NCI-H774 (cell line): ENCODE results near the gene LCE4A.
"Not testable (repeated sequence)": the region's sequence is repeated elsewhere in the genome, so short reads cannot be mapped to it uniquely, and the experiment has no call there.

ENCODE experiments used
- DNase-seq: peaks from one replicate; lab custom pipeline; 2025; lab: John Stamatoyannopoulos, UW

Gene LCE4A, protein sequence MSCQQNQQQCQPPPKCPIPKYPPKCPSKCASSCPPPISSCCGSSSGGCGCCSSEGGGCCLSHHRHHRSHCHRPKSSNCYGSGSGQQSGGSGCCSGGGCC

DNA sequence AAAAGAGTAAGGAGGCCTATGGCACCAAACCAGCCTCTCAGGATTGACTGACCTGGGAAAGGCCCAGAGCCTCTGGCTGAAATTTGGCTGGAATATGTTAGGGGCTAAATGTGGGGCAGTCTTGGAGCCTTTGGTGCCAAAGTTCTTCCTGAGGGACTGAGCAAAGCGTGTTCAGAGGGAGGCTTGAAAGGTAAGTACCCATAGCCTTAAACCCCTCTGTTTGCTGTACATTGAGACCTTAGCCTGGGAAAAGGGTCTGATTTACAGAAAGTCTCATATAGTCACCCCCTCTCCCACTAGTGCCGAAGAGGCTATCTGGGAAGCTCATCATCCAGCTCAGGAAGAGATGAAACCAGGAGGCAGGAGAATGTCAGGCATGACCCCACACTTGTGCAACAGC is at the start of gene LCE4A:
LCE4A (plus strand) TSS at position 301 of the 400 bp plus-strand sequence. CDS start 916 bp downstream, outside the sequence.
- no peak for DNase-seq

DNA sequence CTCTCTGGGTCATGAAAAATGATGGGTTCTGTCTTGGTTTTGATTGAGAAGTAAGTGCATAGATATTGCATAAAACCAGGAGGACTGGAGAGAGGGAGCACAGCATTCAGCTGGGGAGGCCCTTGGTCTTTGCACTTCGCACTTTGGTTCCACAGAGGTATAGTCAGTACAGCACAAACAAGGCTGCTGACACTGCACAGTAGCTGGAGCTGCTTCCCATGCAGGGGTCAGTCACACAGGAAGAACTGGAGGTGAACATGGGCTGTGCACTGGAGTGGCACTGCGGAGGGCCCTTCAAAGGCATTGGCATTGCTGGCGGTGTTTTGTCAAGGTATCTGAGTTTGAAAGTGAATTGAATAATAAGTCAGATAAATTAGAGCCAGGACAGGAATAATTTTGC is 49.3 kb upstream of the LCE4A start:
- DNase-seq: no peak

DNA sequence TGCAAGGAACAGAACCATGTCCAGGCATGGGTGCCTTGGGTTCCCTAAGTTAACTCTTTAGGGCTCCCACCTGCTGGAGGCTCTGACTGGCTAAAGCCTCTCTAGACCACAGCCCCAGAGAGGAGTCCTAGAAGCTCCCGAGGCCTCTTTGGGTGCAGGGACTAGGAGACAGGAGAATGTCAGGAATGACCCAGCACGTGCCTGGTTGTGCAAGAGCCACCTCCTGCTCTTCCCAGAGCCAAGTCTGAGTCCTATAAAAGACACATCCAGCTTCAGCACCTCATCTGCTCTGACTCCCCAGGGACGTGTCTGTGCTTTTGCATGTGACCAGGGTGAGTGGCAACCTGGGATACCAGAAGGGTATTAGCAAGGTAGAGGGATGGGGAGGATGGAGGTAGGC is 44.9 kb upstream of the LCE4A start, which contains the start of gene LCE2D:
LCE2D (plus strand) TSS at position 283 of the 400 bp plus-strand sequence. CDS start 726 bp downstream, outside the sequence.
- DNase-seq: no peak

DNA sequence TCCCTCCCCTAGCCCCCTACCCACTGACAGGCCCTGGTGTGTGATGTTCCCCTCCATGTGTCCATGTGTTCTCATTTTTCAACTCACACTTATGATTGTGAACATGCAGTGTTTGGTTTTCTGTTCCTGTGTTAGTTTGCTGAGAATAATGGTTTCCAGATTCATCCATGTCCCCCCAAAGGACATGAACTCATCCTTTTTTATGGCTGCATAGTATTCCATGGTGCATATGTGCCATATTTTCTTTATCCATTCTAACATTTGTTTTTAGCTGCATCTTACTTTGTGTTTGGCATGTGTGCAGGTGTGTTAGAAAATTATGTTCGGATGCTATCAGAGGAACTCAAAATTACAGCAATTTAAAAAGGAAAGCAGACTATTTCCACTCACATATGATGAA is 41.8 kb upstream of the LCE4A start:
- not testable (repeated sequence) for DNase-seq

DNA sequence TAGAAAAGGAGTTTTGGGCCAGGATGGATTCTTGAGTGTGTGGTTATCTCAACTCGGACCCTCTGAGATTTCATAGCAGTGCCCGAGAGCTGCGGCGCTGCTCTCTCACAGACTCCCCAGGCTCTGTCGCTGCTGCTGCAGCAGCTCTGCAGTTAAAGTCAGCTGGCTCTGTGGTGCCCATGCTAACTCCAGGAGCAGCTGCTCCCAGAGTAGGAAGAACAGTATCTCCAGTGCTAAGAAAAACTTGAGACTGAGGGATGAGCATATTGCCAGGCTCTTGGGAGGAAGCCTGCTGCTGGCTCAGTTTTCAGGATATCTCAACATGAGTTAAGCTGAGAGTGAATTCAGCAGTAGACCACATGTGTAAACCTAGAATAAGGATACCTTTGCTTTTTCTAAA is 40.3 kb upstream of the LCE4A start:
- DNase-seq: no peak

DNA sequence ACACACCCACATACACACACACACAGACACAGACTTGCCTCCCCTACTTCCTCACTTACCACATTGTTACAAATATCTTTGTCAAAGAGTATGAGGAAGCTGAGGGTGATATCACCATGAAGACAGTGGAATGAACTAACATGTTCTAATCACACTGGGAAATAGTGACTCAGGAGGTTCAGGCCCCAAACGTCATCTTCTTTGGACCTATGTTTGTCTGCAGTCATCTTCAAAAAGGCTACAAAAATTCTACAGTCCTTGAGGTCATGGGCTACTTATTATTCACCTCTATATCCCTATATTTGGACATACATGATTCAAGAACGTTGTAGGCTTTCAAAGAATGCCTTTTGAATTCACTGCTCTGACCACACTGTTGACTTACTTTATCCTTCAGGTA is 34.9 kb upstream of the LCE4A start:
- no peak for DNase-seq

DNA sequence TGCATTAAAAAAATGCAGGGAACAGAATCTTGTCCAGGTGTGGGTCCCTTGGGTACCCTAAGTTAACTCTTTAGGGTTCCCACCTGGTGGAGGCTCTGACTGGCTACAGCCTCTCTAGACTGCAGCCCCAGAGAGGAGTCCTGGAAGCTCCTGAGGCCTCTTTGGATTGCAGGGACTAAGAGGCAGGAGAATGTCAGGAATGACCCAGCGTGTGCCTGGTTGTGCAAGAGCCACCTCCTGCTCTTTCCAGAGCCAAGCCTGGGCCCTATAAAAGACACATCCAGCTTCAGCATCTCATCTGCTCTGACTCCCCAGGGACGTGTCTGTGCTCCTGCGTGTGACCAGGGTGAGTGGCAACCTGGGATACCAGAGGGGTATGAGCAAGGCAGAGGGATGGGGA is 33.0 kb upstream of the LCE4A start, which contains the start of gene LCE2C:
LCE2C (plus strand) TSS at position 297 of the 400 bp plus-strand sequence. CDS start 737 bp downstream, outside the sequence.
- not testable (repeated sequence) for DNase-seq

DNA sequence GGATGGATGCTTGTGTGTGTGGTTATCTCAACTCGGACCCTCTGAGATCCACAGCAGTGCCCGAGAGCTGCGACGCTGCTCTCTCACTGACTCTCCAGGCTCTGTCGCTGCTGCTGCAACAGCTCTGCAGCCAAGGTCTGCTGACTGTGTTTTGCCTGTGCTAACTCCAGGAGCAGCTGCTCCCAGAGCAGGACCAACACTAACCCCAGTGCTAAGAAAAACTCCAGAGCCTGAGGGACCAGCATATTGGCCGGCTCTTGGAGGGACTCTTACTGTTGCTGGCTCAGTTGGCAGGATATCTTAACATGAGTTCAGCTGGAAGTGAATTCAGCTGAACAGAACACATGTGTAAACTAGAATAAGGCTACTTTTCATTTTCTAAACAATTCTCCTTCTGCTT is 28.5 kb upstream of the LCE4A start:
- DNase-seq: no peak

DNA sequence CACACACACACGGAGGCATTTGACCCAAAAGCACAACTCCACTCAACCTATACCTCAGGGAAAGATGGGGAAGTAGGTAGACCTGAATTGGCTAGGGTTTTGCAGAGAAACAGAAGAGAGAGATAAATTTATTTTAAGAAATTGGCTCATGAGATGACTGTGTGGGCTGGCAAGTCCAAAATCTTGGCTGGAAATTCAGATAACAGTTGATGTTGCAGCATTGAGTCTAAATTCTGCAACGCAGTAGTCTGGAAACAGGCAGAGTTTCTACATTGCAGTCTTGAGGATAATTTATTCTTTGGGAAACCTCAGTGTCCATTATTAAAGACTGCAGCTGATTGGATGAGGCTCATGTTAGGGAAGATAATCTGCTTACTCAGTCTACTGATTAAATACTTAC is 26.3 kb upstream of the LCE4A start:
- DNase-seq: no peak

DNA sequence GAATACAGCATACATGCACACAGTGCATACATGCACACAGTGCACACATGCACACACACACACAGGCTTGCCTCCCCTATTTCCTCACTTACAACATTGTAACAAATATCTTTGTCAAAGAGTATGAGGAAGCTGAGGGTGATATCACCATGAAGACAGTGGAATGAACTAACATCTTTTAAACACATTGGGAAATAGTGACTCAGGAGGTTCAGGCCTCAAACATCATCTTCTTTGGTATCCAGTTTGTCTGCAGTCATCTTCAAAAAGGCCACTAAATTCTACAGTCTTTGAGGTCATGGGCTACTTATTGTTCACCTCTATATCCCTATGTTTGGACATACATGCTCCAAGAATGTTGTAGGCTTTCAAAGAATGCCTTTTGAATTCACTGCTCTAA is 24.1 kb upstream of the LCE4A start:
- no peak for DNase-seq

DNA sequence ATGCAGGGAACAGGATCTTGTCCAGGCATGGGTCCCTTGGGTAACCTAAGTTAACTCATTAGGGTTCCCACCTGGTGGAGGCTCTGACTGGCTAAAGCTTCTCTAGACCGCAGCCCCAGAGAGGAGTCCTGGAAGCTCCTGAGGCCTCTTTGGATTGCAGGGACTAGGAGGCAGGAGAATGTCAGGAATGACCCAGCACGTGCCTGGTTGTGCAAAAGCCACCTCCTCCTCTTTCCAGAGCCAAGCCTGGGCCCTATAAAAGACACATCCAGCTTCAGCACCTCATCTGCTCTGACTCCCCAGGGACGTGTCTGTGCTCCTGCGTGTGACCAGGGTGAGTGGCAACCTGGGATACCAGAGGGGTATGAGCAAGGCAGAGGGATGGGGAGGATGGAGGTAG is 22.1 kb upstream of the LCE4A start, which contains the start of gene LCE2B:
LCE2B (plus strand) TSS at position 301 of the 400 bp plus-strand sequence. CDS start 721 bp downstream, outside the sequence.
- not testable (repeated sequence) for DNase-seq

DNA sequence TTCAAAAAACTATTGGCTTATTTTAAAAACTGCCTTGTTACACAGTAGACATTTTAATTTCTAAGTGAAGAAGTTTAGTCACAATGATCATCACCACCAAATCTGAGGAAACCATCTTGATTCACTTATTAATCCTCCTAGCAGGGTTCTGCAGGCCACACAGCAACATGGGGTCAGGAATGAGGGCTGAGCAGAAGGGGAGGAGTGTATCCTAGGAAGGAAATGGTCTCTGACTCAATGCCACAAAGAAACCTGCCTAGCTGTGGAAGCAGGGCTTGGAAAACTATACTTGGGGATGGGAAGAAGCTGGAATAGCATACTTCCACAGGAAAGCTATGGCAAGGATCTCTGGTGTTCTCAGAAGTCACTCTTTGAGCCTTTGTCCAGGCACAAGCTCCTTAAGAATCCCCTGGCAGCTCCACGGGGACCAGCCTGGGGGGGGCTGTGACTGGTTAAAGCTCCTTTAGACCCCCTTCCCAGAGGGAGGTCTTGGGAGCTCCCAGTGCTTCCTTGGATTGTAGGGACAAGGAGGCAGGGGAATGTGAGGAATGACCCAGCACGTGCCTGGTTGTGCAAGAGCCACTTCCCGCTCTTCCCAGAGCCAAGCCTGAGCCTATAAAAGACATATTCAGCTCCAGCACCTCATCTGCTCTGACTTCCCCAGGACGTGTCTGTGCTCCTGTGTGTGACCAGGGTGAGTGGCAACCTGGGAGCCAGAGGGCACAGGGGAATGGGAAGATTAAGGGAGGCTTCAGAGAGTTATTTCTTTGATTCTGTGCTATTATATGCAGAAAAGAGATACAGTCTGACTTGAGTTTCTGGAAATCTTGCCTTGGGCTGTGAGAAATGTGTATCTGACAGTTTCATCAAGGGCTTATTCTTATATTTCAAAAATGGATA is 10.0 kb upstream of the LCE4A start, which contains the start of gene LCE2A:
LCE2A (plus strand) TSS at position 645 of the 900 bp plus-strand sequence. CDS start 557 bp downstream, outside the sequence.
- DNase-seq: no peak

DNA sequence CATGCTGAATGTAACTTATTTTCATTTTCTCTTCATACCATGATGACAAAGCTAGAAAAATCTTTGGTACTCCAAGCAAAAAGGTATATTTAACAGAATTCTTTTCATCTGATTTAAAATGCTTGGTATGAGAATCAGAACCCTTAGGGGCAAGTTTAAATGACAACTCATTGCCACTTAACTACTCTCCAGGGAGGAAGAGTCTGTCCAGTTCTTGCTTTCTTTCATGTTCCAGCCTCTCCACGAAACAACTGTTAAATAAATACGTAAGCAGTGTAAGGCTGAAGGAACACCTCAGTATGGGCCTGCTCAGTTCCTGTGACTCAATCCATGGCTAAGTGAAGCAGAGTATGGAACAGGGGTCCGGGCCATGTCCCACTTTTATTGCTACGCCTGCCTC is 8.2 kb upstream of the LCE4A start:
- DNase-seq: no peak

DNA sequence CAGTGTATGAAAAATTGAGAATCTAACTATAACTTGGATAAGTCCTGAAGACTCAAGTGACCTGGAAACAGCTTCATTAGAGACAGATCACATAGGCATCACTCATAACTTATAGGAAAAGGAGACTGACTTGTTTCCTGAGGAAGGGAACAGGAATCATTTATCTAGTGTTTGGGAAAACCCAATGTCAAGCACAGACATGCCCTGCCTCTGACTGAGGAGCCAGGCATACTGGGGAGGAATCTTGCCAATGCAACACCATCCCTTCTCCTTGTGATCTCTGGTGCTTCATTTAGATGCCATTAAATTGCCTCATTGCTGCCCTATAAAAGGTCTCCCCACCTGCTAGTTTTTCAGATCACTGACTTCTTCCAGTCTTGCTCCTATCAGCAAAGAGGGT is 10.3 kb downstream of the LCE4A start:
- no peak for DNase-seq

DNA sequence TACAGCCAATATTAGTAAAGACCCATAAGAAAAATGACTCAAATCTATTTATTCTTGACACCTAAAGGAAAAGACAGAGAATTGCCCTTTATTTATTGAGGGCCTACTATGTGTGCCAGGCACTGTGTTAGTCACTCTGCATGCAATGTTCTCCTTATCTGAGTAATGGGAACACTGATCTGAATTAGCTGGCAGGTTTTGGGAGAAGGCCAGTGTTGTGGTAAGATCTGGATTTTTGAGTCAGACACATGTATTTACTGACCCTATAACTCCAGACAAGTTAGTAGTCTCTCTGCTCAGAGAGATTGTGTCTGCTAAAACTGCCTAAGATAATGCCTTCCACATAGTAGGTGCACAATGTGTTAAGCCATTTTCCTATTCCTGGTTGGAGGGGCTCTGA is 17.3 kb downstream of the LCE4A start:
- DNase-seq: no peak

DNA sequence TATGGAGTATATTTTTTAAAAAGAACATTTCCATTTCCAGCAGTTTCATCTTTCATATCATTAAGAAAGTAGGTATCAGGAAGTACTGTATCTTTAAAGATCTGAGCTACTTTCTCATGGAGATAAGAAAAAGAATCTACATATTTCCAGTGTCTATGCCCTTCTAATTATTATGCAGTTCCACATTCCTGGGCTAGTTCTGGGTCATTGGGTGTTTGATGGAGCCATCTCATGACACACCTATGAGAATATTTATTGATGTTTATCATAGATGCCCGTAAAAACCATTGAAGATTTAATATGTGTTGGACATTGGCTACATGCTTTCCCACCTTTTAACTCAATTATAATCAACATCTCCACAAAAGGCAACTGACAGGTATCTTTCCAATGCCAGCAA is 21.0 kb downstream of the LCE4A start:
- DNase-seq: no peak

DNA sequence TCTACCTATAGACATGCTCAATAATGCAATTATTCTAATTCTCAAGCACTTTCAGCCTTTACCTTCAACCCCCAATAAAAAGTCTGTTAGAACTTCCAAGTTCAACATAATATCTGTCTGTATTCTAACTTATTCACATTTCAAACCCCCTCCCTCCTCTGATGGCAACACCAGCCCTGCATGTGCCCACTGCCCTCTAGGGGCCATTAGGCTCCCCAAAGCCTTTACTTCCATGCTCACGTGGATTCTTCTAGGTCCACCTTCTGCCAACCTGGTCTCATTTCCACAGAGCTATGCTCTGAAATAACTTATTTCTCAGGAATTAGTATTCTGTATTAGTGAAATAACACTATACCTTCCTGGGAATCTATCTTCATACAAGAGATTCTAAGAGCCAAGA is 27.7 kb downstream of the LCE4A start:
- DNase-seq: no peak

DNA sequence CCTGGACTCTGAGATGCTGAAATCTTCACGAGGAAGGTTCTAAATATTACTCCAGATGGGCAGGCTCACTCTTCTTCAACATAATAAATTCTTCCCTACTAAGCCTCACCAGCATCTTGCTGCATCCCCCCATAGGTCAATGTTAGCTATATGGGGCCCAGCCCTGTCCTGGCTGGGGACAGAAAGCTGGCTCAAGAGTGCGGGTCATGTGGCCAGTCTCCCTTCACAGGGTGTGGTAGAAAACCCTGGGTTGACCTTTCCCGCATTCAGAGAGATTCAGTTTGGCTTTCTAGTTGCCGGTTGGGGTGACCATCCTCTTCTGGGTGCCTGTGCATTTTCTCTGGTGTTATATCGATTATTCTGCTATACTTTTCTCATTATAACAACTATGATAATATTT is 30.0 kb downstream of the LCE4A start:
- no peak for DNase-seq

DNA sequence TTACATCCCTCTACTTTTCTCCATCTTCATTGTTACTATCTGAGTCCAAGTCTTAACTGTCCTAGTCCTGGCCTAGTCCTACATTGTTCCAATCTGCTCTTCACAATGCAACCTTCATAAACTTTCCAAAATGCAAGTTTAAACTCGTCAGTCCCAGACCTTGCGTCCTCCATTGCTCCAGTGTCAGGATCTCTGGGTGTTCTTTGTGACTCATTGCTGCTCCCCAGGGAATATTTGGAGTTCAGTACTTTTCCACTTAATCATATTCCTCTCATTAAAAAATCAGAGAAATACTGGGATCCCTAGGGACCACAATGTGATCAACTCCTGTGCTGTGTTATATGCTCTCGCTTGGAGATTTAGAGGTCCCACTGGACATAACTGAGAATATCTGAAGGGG is 31.9 kb downstream of the LCE4A start:
- no peak for DNase-seq

DNA sequence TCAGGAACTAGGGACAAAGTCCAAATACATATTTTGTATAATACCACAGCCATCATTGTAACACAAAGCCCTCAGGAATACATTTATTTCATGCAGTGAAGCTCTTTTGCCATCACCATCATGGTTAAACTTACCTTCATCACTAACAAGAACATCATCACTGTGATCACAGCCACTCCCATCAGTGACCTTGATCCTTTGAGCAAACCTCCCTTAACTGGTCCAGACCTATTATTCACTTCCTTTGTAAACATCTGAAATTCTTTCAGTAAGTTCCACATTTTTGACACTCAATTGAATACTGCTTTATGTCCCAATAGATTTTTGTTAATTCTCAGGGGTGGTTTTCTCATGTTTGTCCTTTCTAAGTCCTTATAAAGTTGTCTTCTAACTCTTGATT is 33.7 kb downstream of the LCE4A start:
- DNase-seq: no peak

DNA sequence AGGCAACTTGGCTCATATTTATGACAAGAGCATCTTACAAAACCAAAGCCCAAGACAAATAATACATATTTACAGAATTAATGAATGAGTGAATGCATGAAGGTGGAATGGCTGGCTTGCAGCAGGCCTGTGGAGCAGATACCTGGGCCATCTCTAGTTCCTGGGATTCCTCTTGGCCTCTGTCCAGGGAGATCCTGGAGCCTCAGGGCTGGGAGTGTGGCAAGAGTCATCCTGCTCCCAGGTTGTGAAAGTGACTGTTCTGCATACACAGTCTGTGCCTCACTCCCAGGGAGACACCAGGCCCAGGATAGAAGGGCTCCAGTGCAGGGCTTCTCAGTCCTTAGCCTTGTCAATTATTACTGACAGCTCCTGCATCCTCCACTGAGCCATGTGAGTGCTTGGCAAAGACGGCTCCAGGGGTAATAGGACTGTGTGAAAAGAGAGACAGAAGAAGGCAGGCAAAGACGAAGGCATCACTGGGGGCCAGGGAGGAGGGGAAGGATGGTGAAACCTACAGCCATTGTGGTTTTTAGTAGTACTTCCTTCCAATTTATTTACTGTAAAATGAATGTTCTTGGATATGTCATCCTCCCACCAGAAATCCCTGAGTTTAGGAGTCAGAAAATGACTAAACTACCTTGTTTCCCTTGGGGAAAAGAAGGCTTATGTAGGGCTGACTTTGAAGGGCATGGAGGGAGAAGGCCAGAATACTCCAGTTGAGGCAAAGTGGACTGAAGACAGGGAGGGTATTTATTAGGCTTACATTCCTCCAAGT is 35.6 kb downstream of the LCE4A start:
- DNase-seq: no peak

DNA sequence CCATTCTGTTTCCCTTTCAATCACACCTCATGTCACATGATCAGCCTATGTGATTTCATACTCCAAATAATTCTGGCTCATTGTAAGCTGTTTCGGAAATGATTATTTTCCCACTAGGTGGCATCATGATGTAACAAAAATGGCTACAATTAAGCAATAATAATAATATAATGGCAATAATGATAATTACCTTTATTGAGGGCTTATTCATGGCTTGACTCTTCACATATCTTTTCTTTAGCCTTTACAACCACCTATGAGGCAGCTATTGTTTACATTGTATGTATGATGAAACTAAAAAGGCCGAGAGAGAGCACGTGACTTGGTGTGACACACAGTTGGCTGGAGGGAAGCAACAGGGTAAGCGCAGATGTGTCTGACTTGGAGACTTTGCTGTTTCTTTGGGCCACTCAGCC is 37.3 kb downstream of the LCE4A start:
- DNase-seq: no peak
